Measurements from ENCODE around the gene ABCB9.

- TF ChIP-seq, protein P1, sequence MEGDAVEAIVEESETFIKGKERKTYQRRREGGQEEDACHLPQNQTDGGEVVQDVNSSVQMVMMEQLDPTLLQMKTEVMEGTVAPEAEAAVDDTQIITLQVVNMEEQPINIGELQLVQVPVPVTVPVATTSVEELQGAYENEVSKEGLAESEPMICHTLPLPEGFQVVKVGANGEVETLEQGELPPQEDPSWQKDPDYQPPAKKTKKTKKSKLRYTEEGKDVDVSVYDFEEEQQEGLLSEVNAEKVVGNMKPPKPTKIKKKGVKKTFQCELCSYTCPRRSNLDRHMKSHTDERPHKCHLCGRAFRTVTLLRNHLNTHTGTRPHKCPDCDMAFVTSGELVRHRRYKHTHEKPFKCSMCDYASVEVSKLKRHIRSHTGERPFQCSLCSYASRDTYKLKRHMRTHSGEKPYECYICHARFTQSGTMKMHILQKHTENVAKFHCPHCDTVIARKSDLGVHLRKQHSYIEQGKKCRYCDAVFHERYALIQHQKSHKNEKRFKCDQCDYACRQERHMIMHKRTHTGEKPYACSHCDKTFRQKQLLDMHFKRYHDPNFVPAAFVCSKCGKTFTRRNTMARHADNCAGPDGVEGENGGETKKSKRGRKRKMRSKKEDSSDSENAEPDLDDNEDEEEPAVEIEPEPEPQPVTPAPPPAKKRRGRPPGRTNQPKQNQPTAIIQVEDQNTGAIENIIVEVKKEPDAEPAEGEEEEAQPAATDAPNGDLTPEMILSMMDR (IDR thresholded peaks at IDR 0.05; ENCODE audit: poor library complexity, severe bottlenecking): no peak
- TF ChIP-seq TAF1 (IDR thresholded peaks at IDR 0.05; ENCODE audit: low read depth) (no peak), POLR2AphosphoS5 (IDR thresholded peaks at IDR 0.05) (no peak)
Measured at GRCh38 chr12:122991623-122992275, 25.5 kb upstream of the ABCB9 start.
